Stimulated activated effector memory CD8-positive, alpha-beta T cell treated with anti-CD3 and anti-CD28 coated beads, Interleukin-12 subunit alpha, Interleukin-12 subunit beta, amount 100 ng/mL, for 72 hours (primary cell): ENCODE measurements around the gene CHST3.
"Not testable (repeated sequence)": the region's sequence is repeated elsewhere in the genome, so short reads cannot be mapped to it uniquely, and the experiment has no call there.

Source experiments
- ATAC-seq: fragments of 150-1000 bp; cut with Tn5 transposase; 2 replicates; pipeline ENCODE4 v1.10.0; 2021
- DNase-seq, 2 donors: peaks; one replicate each; pipeline ENCODE4 v3.0.0; 2021 to 2022; ENCODE audit warnings: low spot score in 2 of 2
- H3K27ac Mint-ChIP-seq: one replicate; pipeline ENCODE4 v1.8.0; 2022; ENCODE audit warnings: mild to moderate bottlenecking, mixed read lengths
- H3K36me3 Mint-ChIP-seq: one replicate; pipeline ENCODE4 v1.8.0; 2022; ENCODE audit warnings: mild to moderate bottlenecking, mixed read lengths
- H3K4me1 Mint-ChIP-seq: one replicate; pipeline ENCODE4 v1.8.0; 2022; ENCODE audit warnings: mixed read lengths
- H3K4me3 Mint-ChIP-seq: one replicate; pipeline ENCODE4 v1.8.0; 2022; ENCODE audit warnings: mild to moderate bottlenecking, mixed read lengths
- H3K9me3 Mint-ChIP-seq: one replicate; pipeline ENCODE4 v1.8.0; 2022; ENCODE audit warnings: mixed read lengths

The CHST3 gene

GRCh38 chr10:71966046-71967004, 2.1 kb downstream of the CHST3 start:
- no peaks in the 10 kb centered on the region for H3K36me3 Mint-ChIP-seq
- no peak overlapping the region for H3K4me3 Mint-ChIP-seq
- H3K27ac Mint-ChIP-seq, result no peak overlapping the region
- DNase-seq, result no peak
- ATAC-seq, result no peak
- H3K4me1 Mint-ChIP-seq, result peaks cover 9% of the 10 kb centered on the region
- no peaks in the 10 kb centered on the region for H3K9me3 Mint-ChIP-seq

GRCh38 chr10:71967958-71968357, 3.8 kb downstream of the CHST3 start:
- not testable (repeated sequence) for H3K27ac Mint-ChIP-seq, H3K4me3 Mint-ChIP-seq, H3K36me3 Mint-ChIP-seq, ATAC-seq, DNase-seq, H3K9me3 Mint-ChIP-seq
- H3K4me1 Mint-ChIP-seq, result peaks cover 22% of the 10 kb centered on the region

GRCh38 chr10:71968553-71969474, 4.6 kb downstream of the CHST3 start:
- ATAC-seq (no peak), DNase-seq (no peak)
- H3K9me3 Mint-ChIP-seq, result no peaks in the 10 kb centered on the region
- no peaks in the 10 kb centered on the region for H3K36me3 Mint-ChIP-seq
- no peak overlapping the region for H3K4me3 Mint-ChIP-seq
- H3K27ac Mint-ChIP-seq, result no peak overlapping the region
- peaks cover 30% of the 10 kb centered on the region for H3K4me1 Mint-ChIP-seq

- ATAC-seq, result no peak
These were observed 5.7 kb downstream of the CHST3 start for GRCh38 chr10:71969929-71970328.

GRCh38 chr10:71970331-71970730, 6.1 kb downstream of the CHST3 start:
- no peak for ATAC-seq
- Mint-ChIP-seq H3K36me3 (no peaks in the 10 kb centered on the region), H3K4me1 (peaks cover 38% of the 10 kb centered on the region), H3K4me3 (no peak overlapping the region), H3K9me3 (no peaks in the 10 kb centered on the region), H3K27ac (no peak overlapping the region)
- DNase-seq, result no peak

More at GRCh38 chr10:71969929-71970328, 5.7 kb downstream of the CHST3 start:
- no peak overlapping the region for H3K27ac Mint-ChIP-seq
- H3K4me3 Mint-ChIP-seq, result no peak overlapping the region
- peaks cover 38% of the 10 kb centered on the region for H3K4me1 Mint-ChIP-seq
- H3K9me3 Mint-ChIP-seq, result no peaks in the 10 kb centered on the region
- no peak for DNase-seq
- no peaks in the 10 kb centered on the region for H3K36me3 Mint-ChIP-seq

GRCh38 chr10:71970869-71971268, 6.7 kb downstream of the CHST3 start:
- no peak for DNase-seq
- no peak overlapping the region for H3K4me3 Mint-ChIP-seq
- no peaks in the 10 kb centered on the region for H3K9me3 Mint-ChIP-seq
- ATAC-seq, result no peak
- H3K36me3 Mint-ChIP-seq, result no peaks in the 10 kb centered on the region
- H3K27ac Mint-ChIP-seq, result no peak overlapping the region
- peaks cover 42% of the 10 kb centered on the region for H3K4me1 Mint-ChIP-seq

GRCh38 chr10:71971311-71971731, 7.1 kb downstream of the CHST3 start:
- no peak overlapping the region for H3K4me3 Mint-ChIP-seq
- DNase-seq (no peak), ATAC-seq (no peak)
- H3K27ac Mint-ChIP-seq, result no peak overlapping the region
- H3K9me3 Mint-ChIP-seq, result no peaks in the 10 kb centered on the region
- H3K36me3 Mint-ChIP-seq, result no peaks in the 10 kb centered on the region
- peaks cover 43% of the 10 kb centered on the region for H3K4me1 Mint-ChIP-seq

GRCh38 chr10:71971769-71972555, 7.8 kb downstream of the CHST3 start:
- Mint-ChIP-seq H3K36me3 (no peaks in the 10 kb centered on the region), H3K4me1 (peaks cover 43% of the 10 kb centered on the region), H3K27ac (no peak overlapping the region), H3K4me3 (no peak overlapping the region), H3K9me3 (no peaks in the 10 kb centered on the region)
- ATAC-seq (no peak), DNase-seq (no peak)

GRCh38 chr10:71972746-71973695, 8.8 kb downstream of the CHST3 start:
- Mint-ChIP-seq H3K27ac (peak overlapping the region; percentile 82), H3K9me3 (no peaks in the 10 kb centered on the region), H3K4me1 (peaks cover 43% of the 10 kb centered on the region), H3K4me3 (no peak overlapping the region), H3K36me3 (no peaks in the 10 kb centered on the region)
- DNase-seq, result no peak
- no peak for ATAC-seq

GRCh38 chr10:71973777-71974488, 9.7 kb downstream of the CHST3 start:
- peak overlapping the region; percentile 27 for H3K4me3 Mint-ChIP-seq
- DNase-seq (no peak), ATAC-seq (peak; percentile 42)
- peaks cover 43% of the 10 kb centered on the region for H3K4me1 Mint-ChIP-seq
- H3K36me3 Mint-ChIP-seq, result no peaks in the 10 kb centered on the region
- H3K27ac Mint-ChIP-seq, result peak overlapping the region; percentile 82
- H3K9me3 Mint-ChIP-seq, result no peaks in the 10 kb centered on the region

GRCh38 chr10:71974489-71975021, 10.4 kb downstream of the CHST3 start:
- Mint-ChIP-seq H3K36me3 (no peaks in the 10 kb centered on the region), H3K27ac (peak overlapping the region; percentile 82), H3K4me3 (peak overlapping the region; percentile 27), H3K4me1 (peaks cover 43% of the 10 kb centered on the region), H3K9me3 (no peaks in the 10 kb centered on the region)
- ATAC-seq, result peak; percentile 97
- peak; percentile 32 to 70 for DNase-seq

GRCh38 chr10:71975087-71975870, 11.1 kb downstream of the CHST3 start:
- DNase-seq, result no peak
- Mint-ChIP-seq H3K27ac (no peak overlapping the region), H3K4me1 (peaks cover 43% of the 10 kb centered on the region), H3K9me3 (no peaks in the 10 kb centered on the region), H3K4me3 (no peak overlapping the region), H3K36me3 (no peaks in the 10 kb centered on the region)
- no peak for ATAC-seq
